ENCODE results near the gene ACTL8.
A peak's percentile ranks its signal among the peaks of the same experiment; 100 is the strongest.

The ACTL8 gene

DNA sequence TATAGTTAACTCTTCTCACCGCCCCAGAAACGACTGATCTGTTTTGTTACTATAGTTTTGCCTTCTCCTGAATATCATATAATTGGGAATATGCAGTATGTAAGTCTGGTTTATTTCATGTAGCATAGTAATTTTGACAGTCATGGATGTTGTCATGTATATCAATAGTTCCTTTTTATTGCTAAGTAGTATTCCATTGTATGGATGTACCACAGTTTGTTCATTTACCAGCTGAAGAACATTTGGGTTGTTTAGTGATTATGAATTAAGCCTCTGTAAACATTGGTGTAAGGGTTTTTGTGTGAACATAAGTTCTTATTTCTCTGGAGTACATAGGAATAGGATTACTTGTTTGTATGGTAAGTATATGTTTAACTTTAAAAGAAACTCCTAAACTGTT lies 55.5 kb downstream of the ACTL8 start:
- DNase-seq, result no peak

DNA sequence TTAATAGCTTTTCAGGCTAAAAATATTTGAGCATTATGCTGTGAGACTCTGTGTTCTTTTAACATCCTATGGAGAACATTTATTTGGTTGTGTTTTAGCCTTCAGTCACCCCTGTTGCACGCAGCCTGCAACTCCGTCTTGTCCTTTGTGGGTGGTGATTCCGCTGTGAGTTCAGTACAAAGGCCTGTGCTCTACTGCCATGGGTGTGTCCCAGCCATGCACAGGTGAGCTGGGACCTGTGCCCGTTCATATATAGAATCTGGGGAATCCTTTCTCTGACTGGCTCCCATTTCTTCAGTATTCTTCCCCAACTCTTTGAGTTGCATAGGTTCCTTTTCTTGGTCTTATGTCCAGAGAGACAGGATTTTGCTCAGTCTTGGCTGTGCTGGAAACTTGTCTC lies 61.4 kb downstream of the ACTL8 start:
- DNase-seq, result no peak

DNA sequence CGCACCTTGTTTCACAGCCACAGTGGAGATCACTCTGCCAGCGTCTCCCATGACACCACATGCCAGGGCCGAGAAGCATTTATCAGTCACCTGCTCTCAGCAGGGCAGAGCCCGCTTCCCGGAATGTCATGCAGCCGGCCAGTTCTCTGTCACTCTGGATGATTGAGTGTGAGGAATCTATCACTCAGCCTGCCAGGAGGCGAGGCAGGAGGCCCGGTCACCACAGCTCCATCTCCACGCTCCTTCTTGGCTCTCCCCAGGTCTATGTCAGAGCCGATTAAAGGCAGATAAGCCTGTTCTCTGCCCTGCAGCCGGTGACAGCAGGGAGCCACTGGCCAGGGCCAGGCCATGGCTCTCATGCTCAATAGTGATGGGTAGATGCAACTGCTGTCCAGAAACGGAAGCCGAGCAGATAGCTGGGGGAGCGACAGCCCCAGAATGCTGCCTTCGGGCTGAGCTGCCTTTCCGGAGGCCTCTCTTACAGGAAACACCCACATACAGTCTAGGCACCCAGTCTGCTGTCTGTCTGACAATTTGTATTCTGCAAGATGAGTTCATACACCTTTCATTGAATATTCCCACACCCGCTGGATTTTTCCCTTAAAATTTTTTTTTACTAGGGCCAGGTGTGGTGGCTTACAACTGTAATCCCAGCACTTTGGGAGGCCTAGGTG lies 64.1 kb downstream of the ACTL8 start:
- DNase-seq, result no peak

DNA sequence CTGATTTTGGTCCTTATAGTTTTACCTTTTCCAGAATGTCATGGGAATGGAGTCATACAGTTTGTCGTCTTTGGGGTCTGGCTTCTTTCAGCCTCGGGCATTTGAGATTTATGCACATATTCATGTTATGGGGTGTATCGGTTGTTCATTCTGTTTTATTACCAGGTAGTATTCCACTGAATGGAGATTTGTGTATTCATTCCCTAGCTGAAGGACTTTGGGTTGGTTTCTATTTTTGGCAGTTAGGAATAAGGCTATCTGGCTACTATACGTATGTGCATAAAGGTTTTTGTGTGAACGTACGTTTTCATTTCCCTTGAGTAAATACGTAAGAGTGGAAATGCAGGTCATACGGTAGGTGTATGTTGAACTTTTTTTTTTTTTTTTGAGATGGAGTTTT lies 65.1 kb downstream of the ACTL8 start:
- DNase-seq, result no peak

DNA sequence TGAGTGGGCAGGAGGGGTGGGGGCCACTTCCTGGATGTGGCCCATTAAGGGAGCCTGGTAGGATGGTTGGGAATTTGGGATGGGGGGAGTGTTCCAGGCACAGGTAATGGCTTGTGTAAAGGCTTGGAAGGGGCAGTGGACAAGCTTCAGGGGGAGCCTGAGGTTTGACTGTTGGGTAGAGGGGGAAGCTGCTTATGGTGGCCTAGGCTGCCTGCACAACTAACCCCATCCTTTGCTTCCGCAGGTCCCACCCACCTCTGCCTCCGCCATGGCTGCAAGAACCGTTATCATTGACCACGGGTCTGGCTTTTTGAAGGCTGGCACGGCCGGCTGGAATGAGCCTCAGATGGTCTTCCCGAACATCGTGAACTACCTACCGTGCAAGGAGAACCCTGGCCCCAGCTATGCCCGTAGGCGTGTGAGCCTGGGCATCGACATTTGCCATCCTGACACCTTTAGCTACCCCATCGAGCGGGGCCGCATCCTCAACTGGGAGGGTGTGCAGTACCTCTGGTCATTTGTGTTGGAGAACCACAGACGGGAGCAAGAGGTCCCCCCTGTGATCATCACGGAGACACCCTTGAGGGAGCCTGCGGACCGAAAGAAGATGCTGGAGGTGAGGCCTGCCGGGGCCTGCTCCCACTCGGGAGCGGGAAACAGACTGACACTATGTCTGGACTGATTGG lies 67.8 kb downstream of the ACTL8 start:
- DNase-seq, result no peak

DNA sequence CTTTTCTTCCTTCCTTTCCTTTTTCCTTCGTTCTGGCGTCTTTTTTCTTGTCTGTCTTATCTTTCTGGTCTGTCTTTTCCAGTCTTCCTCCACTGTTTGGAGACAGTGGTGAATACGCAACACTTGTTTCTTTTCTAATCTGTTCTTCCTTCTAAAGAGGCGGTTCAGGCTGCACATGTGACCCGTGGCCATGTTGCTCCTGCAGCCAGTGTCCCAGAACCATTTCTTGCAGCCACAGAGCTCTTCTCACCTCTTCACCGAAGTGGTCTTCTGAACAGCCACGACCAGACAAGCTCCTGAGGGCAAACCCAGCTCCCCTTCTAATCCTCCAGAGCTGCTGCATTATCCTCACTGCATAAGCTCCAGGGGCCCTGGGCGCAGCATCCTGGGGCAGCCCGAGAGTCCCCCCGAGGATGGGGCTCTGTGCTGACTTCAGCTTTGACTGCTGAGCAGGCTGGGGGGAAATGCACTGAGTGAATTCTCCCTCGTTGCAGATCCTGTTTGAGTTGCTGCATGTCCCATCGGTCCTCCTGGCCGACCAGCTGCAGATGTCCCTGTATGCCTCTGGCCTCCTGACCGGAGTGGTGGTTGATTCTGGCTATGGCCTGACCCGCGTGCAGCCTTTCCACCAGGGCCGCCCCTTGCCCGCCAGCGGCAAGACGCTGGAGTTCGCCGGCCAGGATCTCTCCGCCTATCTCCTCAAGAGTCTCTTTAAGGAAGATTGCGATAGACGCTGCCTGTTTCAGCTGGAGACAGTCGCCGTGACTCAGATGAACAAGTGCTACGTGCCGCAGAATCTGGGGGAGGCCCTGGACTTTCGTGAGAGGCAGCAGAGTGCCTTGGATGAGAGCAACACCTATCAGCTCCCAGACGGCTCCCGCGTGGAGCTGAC lies 70.4 kb downstream of the ACTL8 start:
- no peak for DNase-seq

DNA sequence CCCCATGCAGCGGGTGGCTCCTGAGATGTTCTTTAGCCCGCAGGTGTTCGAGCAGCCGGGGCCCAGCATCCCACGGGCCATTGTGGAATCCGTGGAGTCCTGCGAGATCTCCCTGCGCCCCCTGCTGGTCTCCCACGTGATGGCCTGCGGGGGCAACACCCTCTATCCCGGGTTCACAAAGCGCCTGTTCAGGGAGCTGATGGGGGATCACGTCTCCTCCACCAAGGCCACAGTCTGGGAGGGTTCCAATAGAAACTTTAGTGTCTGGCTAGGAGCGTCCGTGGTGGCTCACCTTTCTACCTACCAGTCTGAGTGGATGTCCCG lies 71.0 kb downstream of the ACTL8 start:
- peak; percentile 8 for DNase-seq

DNA sequence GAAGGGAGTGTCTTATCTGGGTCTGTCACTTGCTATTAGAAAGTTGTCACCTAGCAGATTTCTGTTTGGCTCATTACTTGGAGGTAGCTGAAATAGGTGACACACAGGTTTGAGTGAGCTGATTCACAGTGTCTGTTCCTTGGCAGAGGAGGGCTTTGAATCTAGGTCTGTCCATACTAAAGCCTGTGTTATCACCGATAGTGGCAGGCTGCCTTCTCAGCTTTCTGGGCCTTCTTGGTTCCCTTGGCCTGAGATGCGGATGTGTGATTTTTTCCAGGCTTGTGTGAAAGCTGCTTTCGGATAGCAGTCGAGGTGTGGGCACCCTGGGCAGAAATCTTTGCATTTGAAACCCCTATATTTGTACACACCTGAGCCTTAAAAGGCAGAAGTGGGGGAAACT lies 73.9 kb downstream of the ACTL8 start:
- DNase-seq, result no peak

DNA sequence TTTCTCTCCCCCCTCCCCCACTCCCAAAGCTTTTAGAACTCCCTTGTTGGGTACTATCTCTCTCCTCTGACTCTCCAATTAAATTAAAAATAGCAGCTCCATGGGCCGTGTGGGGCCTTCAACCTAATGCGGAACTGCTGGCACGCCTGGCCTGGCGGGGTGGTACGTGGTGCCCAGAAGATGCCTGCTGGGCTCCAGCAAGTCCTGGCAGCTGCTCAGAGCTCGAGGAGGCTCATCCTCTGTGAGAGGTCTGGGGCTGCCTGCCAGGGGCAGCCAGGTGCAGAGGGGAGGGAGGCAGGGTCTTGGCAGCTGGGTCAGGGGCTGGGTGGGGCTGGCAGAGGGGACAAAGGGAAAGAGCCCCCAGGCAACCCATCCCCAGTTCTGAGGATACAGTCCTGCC lies 74.4 kb downstream of the ACTL8 start:
- DNase-seq, result no peak

DNA sequence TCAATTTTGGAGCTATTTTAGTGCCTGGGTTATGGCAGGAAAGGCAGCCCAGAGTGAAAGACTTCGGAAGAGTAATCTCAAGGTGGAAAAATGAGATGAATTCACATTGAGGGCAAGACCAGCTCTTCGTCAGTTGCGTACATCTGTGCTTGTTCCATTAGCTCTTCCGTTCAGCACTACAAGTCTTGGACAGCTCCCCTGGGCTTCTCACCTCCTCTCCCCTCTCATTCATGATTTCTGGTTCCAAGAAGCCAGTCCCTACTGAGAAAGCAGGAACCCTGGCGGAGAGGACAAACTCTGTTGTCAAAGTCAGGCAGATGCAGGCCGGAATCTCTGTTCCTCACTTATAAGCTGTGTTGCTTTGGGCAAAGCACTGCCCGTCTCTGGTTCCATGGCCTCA lies 76.5 kb downstream of the ACTL8 start:
- DNase-seq, result no peak

DNA sequence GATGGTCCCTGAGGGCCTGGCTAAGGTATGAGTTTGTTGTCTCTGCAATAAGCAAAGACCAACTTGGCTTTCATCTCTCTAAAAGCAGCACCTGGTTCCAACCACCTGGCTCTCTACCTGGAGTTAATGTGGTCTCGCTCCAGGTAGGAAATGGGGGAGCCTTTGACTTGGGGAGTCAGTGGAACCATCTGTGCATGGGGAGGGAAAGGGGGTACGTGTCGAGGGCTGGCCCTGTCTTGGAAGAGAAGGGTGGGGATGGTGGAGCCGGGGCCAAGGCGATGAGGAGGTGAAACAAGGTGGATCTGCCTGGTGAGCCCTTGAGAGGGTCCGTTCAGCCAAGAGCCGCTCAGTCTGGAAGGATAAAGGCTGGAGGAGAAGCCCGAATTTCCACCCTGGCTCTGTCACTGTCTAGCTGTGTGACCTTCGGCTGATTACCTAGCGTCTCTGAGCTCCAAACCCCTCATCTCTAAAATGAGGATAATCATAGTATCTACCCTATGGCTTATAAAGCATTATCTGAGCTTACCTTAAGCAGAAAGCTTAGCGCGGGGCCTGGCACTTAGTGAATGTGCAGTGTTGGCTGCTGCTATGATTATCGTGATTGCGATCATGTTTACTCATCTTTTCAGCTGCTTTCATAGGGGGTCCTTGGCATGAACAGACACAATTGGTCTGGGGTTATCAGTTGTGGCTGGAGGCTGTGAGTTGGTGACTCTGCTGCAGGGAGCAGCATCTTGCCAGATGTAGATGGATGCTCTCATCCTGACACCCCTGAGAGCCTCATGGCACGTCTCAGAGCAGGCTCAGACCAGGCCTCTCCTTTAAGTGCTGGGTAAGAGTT lies 78.7 kb downstream of the ACTL8 start:
- DNase-seq, result no peak

DNA sequence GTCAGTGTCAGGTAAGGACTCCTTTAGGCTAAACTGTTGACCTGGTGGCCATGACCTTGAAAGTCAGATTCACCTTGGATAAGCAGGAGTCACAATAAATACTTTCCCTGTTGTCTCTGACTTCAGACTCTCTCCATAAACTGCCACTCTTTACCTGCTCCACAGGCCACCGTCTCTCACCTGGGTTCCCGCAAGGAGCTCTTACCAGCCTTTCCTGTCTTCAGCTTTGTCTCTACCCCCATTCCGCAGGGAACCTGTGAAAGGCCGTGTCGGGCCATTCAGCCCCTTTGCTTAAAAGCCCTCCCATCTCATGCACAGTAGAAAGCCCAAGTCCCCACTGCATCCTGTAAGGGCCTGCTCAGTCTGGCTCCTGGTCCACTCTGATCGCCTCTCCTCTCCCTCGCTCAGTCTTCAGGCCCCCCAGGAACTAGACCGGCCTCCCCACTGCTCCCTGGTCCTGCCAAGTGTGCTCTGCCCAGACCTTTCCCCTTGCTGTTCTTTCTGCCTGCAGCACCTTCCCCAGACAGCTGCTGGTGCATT lies 79.5 kb downstream of the ACTL8 start:
- DNase-seq, result no peak

DNA sequence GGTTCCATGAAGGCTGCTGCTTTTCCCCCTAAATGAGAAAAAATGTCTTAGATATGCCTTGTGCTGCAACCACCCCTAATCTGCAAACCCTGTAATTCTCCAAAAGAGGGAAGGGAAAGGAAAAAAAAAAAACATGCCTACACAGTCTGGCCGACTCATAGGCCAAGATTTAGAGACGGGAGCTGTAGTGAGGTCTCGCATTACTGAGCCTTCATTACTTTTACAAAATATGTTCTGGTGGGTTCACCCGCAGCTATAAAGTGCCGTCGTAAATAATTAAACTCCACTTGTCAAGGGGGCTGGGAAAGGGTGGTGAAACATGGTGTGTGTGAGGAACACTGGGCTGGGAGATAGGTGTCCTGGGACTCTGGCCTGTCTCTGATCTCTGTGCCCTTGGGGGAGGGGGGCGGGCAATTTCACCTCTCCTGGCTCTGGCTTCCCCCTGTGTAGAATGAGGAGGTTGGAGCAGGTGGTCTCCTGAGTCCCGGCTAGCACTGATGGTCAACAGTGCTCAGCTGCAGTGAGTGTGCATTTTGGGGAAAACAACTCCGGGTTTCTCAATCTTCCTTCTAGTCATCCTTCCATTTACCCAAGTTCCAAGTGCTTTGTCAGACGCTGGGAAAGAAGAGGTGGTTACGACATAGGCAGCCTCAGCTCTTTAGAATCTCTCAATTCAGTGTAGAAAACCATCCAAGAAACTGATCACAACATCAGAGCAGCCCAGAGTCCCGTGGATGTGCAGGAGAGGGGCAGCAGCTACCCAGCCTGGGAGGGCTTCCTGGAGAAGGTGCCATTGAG lies 82.3 kb downstream of the ACTL8 start:
- DNase-seq, result no peak

DNA sequence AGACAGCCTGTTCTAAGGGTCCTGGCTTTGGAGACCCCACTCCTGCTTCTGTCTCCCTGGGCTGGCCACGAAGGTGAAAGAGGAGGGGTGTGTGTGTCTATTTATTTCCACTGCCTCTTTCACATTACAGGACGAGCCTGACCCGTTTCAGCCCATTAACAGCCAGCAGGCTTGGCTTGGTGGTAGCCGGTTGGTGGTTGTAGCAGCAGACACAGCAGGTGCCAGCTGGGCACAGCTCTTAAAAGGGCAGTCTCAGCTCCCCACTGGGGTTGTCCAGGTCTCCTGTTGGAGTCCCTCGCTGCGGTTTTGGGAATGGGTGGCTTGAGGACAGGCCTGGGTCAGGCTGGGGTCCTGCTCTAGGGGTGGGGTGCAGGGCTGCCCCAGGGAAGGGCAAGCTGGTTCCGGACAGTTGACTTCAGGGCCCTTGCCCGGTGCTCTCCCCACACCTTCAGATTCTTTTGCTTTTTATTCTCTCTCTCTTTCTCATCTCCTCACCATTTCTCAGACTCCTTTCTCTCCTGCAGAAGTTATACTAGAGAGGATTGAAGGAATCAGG lies 84.6 kb downstream of the ACTL8 start:
- no peak for DNase-seq

DNA sequence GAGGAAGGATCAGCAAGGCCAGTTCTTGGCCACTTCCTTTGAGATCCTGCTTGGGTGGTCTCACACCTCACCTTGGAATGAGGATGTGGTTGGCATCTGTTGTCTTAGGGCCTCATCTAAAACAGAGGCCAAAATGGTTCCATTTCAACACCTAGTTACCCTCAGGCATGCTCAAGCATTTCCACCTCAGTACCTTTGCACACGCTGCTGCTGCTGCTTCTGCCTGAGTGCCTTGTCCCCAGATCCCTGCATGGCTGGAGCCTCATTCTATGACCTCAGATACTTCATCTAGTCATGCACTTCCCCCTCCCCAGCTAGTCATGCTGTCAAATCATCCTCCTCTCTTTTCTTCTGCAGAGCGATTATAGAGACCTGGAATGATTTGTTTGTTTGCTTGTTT lies 86.8 kb downstream of the ACTL8 start:
- no peak for DNase-seq

DNA sequence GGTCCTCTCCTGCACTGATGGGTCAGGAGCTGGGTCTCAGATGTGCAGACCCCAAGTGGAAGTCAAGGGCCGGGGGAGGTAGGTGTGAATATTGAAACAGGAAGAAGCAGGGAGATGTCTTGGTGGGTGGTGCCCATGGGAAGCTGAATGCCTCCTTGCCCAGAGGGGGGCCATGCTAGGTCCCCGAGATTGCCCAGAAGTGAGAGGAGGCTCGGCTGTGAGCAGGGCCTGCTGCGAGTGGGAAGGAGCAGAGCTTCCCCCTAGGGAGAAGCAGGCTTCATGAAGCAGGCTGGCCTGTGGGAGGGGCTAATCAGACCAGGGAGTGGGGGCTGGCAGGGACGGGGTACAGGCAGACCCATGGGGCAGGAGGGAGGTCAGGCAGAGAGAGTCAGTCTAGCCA lies 87.6 kb downstream of the ACTL8 start:
- no peak for DNase-seq

DNA sequence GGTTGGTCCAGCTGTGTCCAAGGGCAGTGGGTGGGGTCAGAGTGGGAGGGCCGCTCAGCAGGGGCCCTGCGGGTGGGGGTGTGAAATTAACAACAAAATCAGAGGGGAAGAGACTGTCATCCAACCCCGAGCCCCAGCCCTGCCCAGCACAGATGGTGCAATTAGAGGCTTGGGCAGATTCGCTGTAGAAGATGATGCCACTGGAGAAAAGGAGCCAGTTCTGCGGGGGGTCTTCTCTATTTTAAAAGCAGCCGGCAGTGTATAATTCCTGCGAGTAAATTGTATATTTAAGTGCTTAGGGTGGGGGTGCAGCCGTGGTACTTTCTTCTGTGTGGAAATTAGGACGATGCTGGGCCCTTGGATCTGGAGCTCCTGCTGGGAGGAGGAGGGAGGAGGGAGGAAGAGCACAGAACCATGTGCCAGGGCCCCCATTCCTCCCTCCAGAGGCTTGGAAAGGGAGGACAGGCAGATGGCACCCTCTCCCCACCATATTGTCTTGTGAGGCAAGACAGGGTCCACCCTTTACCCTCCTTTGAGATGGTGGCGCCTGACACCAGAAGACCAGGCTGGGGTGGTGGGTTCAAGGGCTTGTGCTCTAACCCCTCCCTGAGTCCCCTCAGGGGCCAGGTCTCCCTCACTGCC lies 89.2 kb downstream of the ACTL8 start:
- DNase-seq, result no peak

DNA sequence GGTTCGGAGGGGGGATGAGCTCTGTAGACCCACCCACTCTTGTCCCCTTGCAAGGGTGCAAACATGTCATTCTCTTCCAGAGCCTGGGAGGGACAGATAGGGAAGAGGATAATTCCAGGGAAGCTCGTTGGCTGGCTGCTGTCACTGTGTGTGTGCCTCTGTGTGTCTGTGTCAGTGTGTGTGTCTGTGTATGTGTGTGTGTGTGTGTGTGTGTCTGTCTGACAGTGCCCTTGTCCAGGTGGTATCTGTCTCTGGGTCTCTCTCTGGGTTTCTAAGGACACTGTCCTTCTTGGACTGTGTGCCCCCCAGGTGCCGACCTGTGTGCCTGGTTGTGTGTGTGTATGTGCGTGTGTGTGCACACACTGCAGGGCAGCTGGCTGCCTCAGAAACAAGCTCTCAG lies 90.5 kb downstream of the ACTL8 start:
- DNase-seq, result no peak

DNA sequence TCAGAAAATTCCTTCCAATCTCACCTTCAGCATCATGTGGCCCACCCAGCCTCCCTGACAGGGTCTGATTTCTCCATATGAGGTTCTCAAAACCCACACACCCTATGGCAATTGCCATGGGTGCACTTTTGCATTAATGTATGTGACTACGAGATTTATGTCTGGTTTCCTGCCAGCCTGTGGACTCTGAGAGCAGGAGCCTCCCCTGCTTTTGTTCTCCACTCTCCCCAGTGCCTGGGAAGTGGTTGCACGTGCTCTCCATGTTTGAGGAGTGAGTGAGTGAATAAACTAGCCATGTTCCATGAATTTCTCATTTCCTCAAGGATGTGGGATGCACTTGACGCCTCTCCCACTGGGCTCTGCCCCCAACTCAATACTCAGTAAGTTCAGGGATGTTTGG lies 91.2 kb downstream of the ACTL8 start:
- no peak for DNase-seq

DNA sequence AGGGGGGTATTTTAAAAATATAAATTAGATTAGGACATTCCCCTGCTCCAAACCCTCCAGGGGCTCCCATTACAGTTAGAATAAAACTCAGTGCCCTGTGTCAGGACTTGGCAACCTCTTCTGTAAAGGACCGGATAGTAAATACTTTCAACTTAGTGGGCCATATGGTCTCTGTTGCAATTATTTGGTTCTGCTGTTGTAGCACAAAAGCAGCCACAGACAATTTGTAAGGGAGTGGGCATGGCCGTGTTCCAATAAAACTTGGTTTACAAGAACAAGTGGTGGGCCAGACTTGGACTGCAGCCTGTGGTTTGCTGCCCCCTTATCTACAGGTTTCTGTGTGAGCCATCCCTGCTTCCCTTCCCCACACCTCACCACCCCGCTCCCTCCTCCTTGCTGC lies 92.0 kb downstream of the ACTL8 start:
- DNase-seq, result no peak

DNA sequence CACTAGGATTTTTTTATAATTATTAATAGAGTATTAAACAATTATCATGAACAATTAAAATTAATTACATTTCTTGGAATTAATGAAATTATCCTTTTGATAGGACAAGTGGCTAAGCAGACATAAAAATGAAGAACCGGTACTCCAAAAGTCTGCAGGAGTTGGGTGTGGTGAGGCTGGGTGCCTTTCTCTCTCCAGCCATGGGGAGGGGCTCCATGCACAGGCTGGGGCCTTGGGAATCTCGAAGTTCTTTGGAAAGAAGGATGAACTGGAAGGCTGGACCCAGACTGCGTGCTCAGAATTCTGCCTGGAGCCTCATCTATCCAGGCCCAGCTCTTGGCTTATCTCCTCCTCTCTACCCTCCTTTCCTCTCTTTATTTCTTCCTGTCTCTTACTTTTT lies 94.1 kb downstream of the ACTL8 start:
- no peak for DNase-seq
